GM19438 (cell line): ENCODE measurements around the gene PLCG2.

Experiments
- ATAC-seq: cut with Tn5 transposase; IDR thresholded peaks from one replicate; pipeline ENCODE4 v1.9.1; 2021; ENCODE audit warnings: low read depth; ENCODE audit not compliant: unreplicated experiment

Gene PLCG2

GRCh38 chr16:81902025-81902424 lies 122.9 kb downstream of the PLCG2 start:
- no peak for ATAC-seq

DNA sequence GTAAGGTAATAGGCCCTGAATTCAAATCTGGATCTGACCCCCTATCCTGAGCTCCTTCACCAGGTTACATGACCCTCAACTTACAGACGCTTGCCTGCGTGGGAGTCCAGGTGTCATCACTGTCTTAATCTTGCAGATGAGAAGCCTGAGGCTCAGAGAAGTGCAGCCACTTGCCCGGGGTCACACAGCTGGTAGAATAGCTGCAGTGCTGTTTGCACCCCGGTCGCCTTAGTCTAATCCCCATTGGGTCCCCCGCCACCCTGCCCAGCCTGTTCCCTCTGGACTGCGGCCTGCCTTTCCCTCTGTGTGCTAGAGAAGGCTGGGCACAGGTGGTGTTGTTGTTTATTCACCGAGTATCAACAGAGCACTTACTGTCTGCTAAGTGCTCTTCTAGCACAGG lies 125.2 kb downstream of the PLCG2 start:
- no peak for ATAC-seq

GRCh38 chr16:81905277-81905676 lies 126.2 kb downstream of the PLCG2 start:
- ATAC-seq = no peak

- ATAC-seq = no peak
Measured at GRCh38 chr16:81907681-81908080, 128.6 kb downstream of the PLCG2 start.

DNA sequence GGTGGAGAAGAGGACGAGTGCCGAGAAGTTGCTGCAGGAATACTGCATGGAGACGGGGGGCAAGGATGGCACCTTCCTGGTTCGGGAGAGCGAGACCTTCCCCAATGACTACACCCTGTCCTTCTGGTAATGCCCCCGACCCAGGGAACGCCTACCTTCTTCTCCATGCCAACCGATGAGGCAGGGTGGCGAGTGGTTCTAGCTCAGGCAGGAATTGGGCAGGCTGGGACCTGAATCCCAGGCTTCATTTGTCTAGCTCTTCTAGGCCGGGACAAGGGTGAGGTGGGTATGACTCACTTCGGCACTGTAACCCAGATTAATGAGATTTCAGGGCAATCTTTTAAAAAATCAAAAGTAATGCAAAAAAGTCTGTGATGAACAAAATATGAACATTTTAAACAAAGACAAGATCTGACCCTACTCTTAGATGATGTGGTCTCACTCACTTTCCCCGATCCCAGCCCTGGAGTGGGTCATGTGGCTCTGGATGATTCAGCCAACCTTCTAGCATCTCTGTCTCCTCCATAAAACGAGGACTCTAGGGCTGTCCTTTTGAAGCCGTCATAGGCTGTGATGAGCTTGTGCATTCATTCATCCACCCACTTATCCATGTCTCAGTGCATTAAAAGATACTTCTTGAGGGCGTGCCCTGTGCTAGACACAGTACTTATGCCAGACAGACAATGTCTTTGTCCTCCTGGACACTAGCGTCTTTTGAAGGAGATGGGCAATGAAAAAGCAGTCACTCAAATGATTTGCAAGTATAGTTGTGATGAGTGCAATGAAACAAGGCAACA lies 129.6 kb downstream of the PLCG2 start:
- no peak for ATAC-seq

- no peak for ATAC-seq
Measured at GRCh38 chr16:81910366-81910885, 131.3 kb downstream of the PLCG2 start.

DNA sequence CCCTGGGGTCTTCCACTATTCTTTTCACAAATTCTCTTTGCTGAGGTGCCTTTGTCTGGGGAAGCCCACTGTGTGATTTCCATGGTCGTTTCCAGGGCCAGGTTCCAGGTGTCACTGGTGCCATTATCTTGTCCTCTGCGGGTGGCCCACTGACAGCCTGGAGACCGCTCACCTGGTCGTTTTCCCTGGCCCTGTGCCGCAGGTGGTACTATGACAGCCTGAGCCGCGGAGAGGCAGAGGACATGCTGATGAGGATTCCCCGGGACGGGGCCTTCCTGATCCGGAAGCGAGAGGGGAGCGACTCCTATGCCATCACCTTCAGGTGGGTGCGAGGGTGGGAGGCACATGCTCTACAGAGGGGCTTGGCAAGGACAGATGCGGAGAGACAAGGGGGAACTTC lies 133.3 kb downstream of the PLCG2 start:
- ATAC-seq = no peak

GRCh38 chr16:81913222-81913621 lies 134.1 kb downstream of the PLCG2 start:
- no peak for ATAC-seq

- no peak for ATAC-seq
Measured at GRCh38 chr16:81917375-81917774, 138.3 kb downstream of the PLCG2 start.

- ATAC-seq = no peak
Measured at GRCh38 chr16:81918927-81919326, 139.8 kb downstream of the PLCG2 start.

GRCh38 chr16:81920498-81920897 lies 141.4 kb downstream of the PLCG2 start:
- no peak for ATAC-seq

- no peak for ATAC-seq
Measured at GRCh38 chr16:81921085-81921814, 142.2 kb downstream of the PLCG2 start.

DNA sequence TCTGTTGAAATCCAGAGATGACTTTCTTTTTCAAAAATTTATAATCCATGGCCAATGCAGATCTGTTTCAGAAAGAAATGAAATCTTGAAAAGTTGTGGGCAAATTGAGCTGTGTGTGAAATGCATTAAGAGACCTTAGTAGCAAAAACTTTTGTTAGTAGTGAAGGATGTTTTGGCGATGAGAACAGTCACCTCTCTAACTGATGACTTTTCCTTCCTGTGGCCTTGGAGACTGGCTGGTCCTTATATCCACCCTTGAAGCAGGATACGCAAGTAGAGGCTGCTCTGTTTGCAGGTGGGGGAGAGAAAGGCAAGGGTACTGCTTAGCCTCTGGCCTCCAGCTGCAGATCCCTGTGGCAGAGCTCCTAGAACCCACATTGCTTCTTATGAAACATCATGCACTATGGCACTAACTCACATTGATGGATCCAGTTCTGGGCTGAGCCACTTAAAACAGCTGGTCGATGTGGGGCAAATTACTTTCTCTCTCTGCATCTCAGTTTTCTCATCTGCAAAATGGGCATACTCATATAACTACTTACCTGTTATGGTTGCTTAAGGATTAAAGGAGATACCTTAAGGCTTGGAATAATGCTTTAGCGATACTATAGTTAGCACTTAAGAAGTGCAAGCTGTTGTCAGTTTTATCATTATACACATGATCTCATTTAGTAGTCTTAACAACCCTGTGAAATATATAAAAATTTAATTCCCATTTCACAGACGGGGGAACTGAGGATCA lies 142.9 kb downstream of the PLCG2 start:
- no peak for ATAC-seq

DNA sequence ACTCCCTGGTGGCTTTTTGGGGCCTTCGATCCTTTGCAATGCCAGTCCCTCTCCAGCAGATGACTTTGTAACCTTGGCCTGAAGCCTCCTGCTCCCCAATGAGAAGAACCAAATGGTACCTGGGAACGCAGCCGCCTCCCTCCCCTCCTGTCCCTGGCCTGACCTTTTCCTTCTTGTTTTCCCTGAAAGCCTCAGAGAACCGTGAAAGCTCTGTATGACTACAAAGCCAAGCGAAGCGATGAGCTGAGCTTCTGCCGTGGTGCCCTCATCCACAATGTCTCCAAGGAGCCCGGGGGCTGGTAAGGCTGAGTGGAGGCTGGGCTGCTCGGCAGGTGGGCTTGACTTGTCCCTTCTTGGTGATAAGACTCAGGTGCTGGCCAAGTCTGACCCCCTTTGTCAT lies 144.2 kb downstream of the PLCG2 start:
- ATAC-seq = no peak

DNA sequence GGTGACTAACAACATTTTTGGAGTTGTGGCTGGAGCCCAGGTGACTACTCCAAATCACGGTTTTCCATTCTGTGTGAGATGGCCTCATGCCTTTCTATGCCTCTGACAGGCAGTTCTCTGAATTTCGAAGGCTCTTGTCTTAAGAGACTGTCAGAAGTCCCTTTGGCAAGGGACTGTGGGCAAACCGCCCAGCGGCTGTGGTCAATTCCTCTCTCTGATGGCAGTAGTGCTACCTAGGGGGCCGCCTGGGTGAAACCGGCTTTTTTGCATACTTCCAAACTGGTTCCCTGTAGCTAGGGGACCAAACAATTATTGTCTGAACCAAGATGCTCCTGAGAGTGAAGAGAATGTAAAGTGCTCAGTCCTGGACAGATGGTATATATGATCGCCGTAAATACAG lies 145.9 kb downstream of the PLCG2 start:
- no peak for ATAC-seq

DNA sequence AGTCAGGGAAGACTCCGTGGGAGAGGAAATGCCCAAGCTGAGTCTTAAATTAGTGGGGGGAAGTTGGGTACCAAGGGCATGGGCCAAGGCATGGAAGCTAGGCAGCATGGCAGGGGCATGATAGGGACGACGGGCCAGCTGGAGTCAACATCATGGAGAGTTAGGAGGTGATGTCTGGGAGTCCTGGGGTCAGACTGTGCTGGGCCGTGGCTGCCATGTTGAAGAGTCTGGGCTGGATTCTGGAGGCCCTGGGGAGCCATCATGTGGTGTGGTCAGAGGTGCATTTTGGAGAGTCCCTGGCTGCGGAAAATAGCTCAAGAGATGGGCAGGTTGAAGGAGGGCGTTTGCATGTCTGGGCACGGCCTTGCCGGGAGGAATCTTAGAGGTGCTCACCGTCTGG lies 146.9 kb downstream of the PLCG2 start:
- no peak for ATAC-seq

- ATAC-seq = no peak
Measured at GRCh38 chr16:81927561-81928185, 148.6 kb downstream of the PLCG2 start.

GRCh38 chr16:81928271-81928918 lies 149.3 kb downstream of the PLCG2 start:
- ATAC-seq = no peak

GRCh38 chr16:81928975-81929374 lies 149.9 kb downstream of the PLCG2 start:
- no peak for ATAC-seq

DNA sequence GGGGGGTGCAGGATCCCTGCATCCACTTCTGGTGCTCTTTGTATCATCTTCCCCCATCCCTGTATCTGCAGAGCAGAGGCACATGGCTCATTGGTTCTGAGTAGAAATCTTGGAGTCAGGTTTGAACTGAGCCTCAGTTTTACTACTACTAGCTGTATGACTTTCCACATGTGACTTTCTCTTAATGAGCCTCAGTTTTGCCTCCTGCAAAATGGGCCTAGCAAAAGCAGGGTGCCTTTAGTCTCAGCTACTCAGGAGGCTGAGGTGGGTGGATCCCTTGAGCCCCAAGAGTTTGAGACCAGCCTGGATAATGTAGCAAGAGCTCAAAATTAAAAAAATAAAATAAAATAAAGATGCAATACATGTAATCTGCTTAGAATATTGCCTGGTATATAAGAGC lies 150.8 kb downstream of the PLCG2 start:
- no peak for ATAC-seq
